Purkinje cell (primary cell): ENCODE results near the gene GOLGA6D. TPM values are rescaled to one million over a fixed set of nuclear protein-coding genes. Genes with fewer than 3 reads are reported as not detected.

Experiments
- polyA plus RNA-seq: library from polyadenylated mRNA; unstranded; fragments of >200 nt; fragmentation: Nextera tagmentation; gene quantifications from 2 replicates; pipeline ENCODE4 v1.2.1, GENCODE V29; 2014

The GOLGA6D gene, protein sequence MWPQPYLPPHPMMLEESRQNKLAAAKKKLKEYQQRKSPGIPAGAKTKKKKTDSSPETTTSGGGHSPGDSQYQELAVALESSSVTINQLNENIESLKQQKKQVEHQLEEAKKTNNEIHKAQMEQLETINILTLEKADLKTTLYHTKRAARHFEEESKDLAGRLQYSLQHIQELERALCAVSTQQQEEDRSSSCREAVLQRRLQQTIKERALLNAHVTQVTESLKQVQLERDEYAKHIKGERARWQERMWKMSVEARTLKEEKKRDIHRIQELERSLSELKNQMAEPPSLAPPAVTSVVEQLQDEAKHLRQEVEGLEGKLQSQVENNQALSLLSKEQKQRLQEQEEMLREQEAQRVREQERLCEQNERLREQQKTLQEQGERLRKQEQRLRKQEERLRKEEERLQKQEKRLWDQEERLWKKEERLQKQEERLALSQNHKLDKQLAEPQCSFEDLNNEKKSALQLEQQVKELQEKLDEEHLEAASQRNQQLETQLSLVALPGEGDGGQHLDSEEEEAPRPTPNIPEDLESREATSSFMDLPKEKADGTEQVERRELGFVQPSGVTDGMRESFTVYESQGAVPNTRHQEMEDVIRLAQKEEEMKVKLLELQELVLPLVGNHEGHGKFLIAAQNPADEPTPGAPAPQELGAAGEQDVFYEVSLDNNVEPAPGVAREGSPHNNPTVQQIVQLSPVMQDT
- polyA plus RNA-seq: not detected in 2 replicates

DNA sequence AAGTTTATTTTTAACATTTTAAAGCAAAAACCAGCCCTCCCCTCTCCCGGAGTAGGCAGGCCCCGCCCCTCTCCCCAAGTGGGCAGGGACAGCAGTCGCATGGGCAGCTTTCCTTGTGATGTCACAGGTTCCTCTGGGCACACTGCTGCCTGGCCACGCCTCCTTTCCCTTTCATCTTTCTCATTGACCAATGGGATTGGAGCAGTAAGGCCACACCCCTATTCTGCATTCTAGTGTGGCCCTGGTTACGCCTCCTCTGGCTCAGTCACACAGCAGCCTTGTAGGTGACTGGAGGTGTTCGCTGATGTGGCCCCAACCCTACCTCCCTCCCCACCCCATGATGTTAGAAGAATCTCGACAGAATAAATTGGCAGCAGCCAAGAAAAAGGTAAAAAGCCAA, at the start of gene GOLGA6D:
TSS of gene GOLGA6D (plus strand) at position 264 of the 400 bp plus-strand sequence. CDS start at position 305, 41 bp downstream.

DNA sequence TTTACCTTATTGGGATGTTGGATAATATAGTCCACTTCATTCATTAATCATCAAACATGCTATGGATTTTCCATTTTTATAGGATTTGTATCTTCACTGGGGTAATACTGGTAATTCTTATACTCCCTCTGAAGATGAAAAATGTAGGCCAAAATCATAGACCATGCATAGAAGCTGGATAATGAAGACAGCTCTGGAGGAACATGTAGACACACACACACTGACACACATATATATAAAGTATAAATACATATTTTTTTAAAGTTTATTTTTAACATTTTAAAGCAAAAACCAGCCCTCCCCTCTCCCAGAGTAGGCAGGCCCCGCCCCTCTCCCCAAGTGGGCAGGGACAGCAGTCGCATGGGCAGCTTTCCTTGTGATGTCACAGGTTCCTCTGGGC, 24.6 kb upstream of the GOLGA6D start, which contains the start of gene GOLGA6C:
TSS of gene GOLGA6C (plus strand) at position 301 of the 400 bp plus-strand sequence. CDS start 265 bp downstream, outside the sequence.

DNA sequence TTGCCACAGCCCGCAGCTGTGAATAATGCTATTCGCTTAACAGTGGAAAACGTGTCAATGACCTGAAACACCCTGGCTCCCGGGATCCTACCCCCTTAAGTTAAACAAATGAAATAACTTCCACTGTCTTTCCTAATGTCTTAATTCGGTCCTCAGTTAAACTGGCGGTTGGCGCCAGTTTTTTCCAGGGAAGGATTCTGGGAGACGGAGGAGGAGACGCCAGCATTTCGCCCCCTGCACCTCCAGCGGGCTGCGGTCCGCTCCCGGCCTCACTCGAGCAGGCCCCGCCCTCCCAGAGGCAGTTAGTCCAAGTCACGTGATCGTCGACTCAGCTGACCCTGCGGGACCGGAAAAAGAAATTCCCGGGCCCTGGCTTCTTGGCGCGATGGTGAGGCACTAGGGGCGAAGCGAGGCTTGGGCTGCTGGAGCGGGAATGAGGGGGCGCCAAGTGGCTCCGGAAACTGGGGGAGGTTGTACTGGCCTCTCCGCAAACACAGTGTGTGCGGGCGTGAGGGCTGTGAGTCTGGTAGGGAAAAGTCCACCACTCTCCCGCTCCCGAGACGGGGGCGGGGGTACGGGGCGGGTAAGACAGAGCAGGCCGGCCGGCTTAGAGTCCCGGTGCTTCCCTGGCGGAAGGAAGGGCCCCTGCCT, 53.2 kb downstream of the GOLGA6D start, which contains the start of gene COMMD4:
TSS of gene COMMD4 (plus strand) at position 359 of the 651 bp plus-strand sequence. CDS start at position 386, 27 bp downstream.

Other genes starting within 250 kb of the GOLGA6D start
- gene C15orf39, start 81.0 kb upstream of the GOLGA6D start, polyA plus RNA-seq: 0.20 and 0.44 TPM in 2 replicates
- not detected in 2 replicates for gene GOLGA6C, start 24.5 kb upstream of the GOLGA6D start, polyA plus RNA-seq
- 10.5 and 19.0 TPM in 2 replicates for gene COMMD4, start 53.2 kb downstream of the GOLGA6D start, polyA plus RNA-seq
- 2.0 and 6.4 TPM in 2 replicates for gene NEIL1, start 64.2 kb downstream of the GOLGA6D start, polyA plus RNA-seq
- gene MAN2C1, start 85.8 kb downstream of the GOLGA6D start, polyA plus RNA-seq: 12.3 and 20.5 TPM in 2 replicates
- 7.3 and 10.9 TPM in 2 replicates for gene SIN3A, start 168.9 kb downstream of the GOLGA6D start, polyA plus RNA-seq